Esophagus squamous epithelium (tissue), 4 donors: Measurements from ENCODE around the gene SIL1.

Experiments used
- CTCF ChIP-seq, 6 experiments: fragments of 450-650 bp in 4 of 6; fragments of 200-600 bp in 2 of 6; sonication (generic) in 2 of 6; IDR thresholded peaks; one replicate each; pipeline ENCODE4 v1.5.1; 2016 to 2019; ENCODE audit warnings: antibody characterized with exemption in 6 of 6, mild to moderate bottlenecking in 4 of 6, moderate library complexity in 4 of 6
- POLR2A ChIP-seq, 4 donors: fragments of 450-650 bp; IDR thresholded peaks; one replicate each; pipeline ENCODE4 v1.6.1; 2017; ENCODE audit warnings: antibody characterized with exemption in 4 of 4, mild to moderate bottlenecking in 4 of 4, moderate library complexity in 3 of 4

- TF ChIP-seq CTCF (IDR thresholded peaks at IDR 0.05) = no peak
- no peak for TF ChIP-seq POLR2A (IDR thresholded peaks at IDR 0.05)
These were observed 259.6 kb downstream of the SIL1 start for GRCh38 chr5:138938526-138938925.
